Loucy (cell line): ENCODE data around the gene DNAL4.

ENCODE experiments used
- EZH2phosphoT487 ChIP-seq: fragments of 200-600 bp; IDR thresholded peaks from 2 replicates; pipeline ENCODE4 v1.6.1; 2018; ENCODE audit warnings: antibody characterized with exemption, mild to moderate bottlenecking, moderate library complexity, borderline replicate concordance
- TF ChIP-seq, protein P1 (sequence below): fragments of 200-600 bp; sonication (generic); conservative IDR thresholded peaks from 2 replicates; pipeline ENCODE4 v1.5.1; 2014; ENCODE audit warnings: mild to moderate bottlenecking, antibody characterized with exemption, low read length

GRCh38 chr22:38758276-38758945 is 35.5 kb downstream of the DNAL4 start:
- TF ChIP-seq, protein P1, sequence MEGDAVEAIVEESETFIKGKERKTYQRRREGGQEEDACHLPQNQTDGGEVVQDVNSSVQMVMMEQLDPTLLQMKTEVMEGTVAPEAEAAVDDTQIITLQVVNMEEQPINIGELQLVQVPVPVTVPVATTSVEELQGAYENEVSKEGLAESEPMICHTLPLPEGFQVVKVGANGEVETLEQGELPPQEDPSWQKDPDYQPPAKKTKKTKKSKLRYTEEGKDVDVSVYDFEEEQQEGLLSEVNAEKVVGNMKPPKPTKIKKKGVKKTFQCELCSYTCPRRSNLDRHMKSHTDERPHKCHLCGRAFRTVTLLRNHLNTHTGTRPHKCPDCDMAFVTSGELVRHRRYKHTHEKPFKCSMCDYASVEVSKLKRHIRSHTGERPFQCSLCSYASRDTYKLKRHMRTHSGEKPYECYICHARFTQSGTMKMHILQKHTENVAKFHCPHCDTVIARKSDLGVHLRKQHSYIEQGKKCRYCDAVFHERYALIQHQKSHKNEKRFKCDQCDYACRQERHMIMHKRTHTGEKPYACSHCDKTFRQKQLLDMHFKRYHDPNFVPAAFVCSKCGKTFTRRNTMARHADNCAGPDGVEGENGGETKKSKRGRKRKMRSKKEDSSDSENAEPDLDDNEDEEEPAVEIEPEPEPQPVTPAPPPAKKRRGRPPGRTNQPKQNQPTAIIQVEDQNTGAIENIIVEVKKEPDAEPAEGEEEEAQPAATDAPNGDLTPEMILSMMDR = no peak
- TF ChIP-seq EZH2phosphoT487 = no peak
